GM10266 (cell line): ENCODE results near the gene BST1.

Experiments used
- DNase-seq: peaks from one replicate; pipeline ENCODE4 v3.0.0; 2012; ENCODE audit errors: extremely low spot score
- CTCF ChIP-seq: IDR thresholded peaks from 2 replicates; pipeline ENCODE4 v1.5.1; 2012; ENCODE audit warnings: mild to moderate bottlenecking, low read depth; ENCODE audit not compliant: control insufficient read depth, insufficient read depth; ENCODE audit errors: missing control alignments

The BST1 gene

GRCh38 chr4:15778289-15779241 lies 75.7 kb downstream of the BST1 start, which contains the start of gene CD38:
TSS of gene CD38 (plus strand) at chr4:15778328. CDS start at chr4:15778415, 87 bp downstream.
- peak; percentile 78 for DNase-seq
- TF ChIP-seq CTCF: peak; percentile 24

- peak; percentile 27 for TF ChIP-seq CTCF
- no peak for DNase-seq
Measured at GRCh38 chr4:15779306-15779705, 76.4 kb downstream of the BST1 start.

GRCh38 chr4:15779809-15780208 lies 76.9 kb downstream of the BST1 start:
- TF ChIP-seq CTCF: no peak
- DNase-seq: no peak

- TF ChIP-seq CTCF: no peak
- DNase-seq: no peak
Measured at GRCh38 chr4:15781427-15782095, 78.7 kb downstream of the BST1 start.
